ENCODE measurements around the gene TGFBR3. TPM values are rescaled to one million over a fixed set of nuclear protein-coding genes. Genes with fewer than 3 reads are reported as not detected.

Gene TGFBR3
- total RNA-seq, 1 experiment from 2014 or later = 2.4 TPM

GRCh38 chr1:91790392-91790791 lies 95.6 kb downstream of the TGFBR3 start:
- Histone ChIP-seq H2AFZ (ENCODE audit: low read length) (no peak overlapping the region), H2AK5ac (ENCODE audit: insufficient read length, low read length) (no peak overlapping the region), H3K18ac (ENCODE audit: insufficient read length, low read depth, low read length) (no peak overlapping the region), H3K9me3 (ENCODE audit: control insufficient read depth, low read depth, low read length) (no peaks in the 10 kb centered on the region), H3K14ac (ENCODE audit: insufficient read depth, low read length) (no peak overlapping the region), H4K5ac (ENCODE audit: insufficient read length, low read depth, low read length) (no peak overlapping the region), H3K79me1 (ENCODE audit: insufficient read depth, low read depth, low read length, poor library complexity, severe bottlenecking) (no peaks in the 10 kb centered on the region), H4K91ac (ENCODE audit: insufficient read length, low read depth, low read length) (no peak overlapping the region), H2BK5ac (ENCODE audit: insufficient read length, low read length) (no peak overlapping the region), H4K8ac (replicated peaks; ENCODE audit: insufficient read length, low read depth, low read length) (no peak overlapping the region), H3K27ac (ENCODE audit: insufficient read length, low read depth, low read length) (no peak overlapping the region), H4K20me1 (ENCODE audit: control insufficient read depth, insufficient read depth, insufficient read length) (no peaks in the 10 kb centered on the region), H2BK120ac (ENCODE audit: low read depth, low read length, poor library complexity, severe bottlenecking) (no peak overlapping the region), H3K23ac (ENCODE audit: insufficient read length, low read depth, low read length) (no peak overlapping the region), H3K27me3 (ENCODE audit: insufficient read depth, low read length) (no peaks in the 10 kb centered on the region), H3K56ac (ENCODE audit: insufficient read length, low read depth, low read length) (no peak overlapping the region), H3T11ph (ENCODE audit: low read length) (no peak overlapping the region), H2BK12ac (ENCODE audit: insufficient read length, low read depth, low read length) (no peak overlapping the region), H3K4me2 (ENCODE audit: insufficient read depth, insufficient read length, low read length) (no peak overlapping the region), H3K9ac (ENCODE audit: extremely low read depth, insufficient read length, low read length) (no peak overlapping the region), H3K4me1 (ENCODE audit: insufficient read depth, low read length) (peaks cover 5% of the 10 kb centered on the region; the same call in 1 of the 2 replicates), H2BK20ac (ENCODE audit: low read depth, low read length, poor library complexity, severe bottlenecking) (no peak overlapping the region), H3K23me2 (ENCODE audit: insufficient read length, low read depth, low read length, poor library complexity, severe bottlenecking) (no peaks in the 10 kb centered on the region), H2BK15ac (ENCODE audit: low read depth, low read length) (no peak overlapping the region), H3K4ac (ENCODE audit: low read depth, low read length) (no peak overlapping the region), H3K79me2 (ENCODE audit: insufficient read depth, low read length) (no peaks in the 10 kb centered on the region)
- no peaks in the 10 kb centered on the region; the same call in 1 of the 2 replicates for H3K27me3 Mint-ChIP-seq (ENCODE audit: low read depth)
- no peak overlapping the region; a peak in 1 of 7 replicates for H3K27ac Mint-ChIP-seq
- no CpG with 5 or more reads among the region's 1 CpG for WGBS (ENCODE audit: extremely low coverage, insufficient read length, low lambda C conversion rate)
- DNase-seq = no peak
- peaks cover 35 to 41% of the 10 kb centered on the region in 2 experiments for H3K4me1 Mint-ChIP-seq
- peaks cover 0 to 4% of the 10 kb centered on the region in 2 experiments; a peak in 2 of 5 replicates for H3K9me3 Mint-ChIP-seq
- peaks cover 1 to 9% (median 6%) of the 10 kb centered on the region in 3 experiments; a peak in 4 of 7 replicates for H3K36me3 Mint-ChIP-seq (ENCODE audit: insufficient read depth in 1 of 3, low read depth in 3 of 3)
- H3K4me3 Mint-ChIP-seq = no peak overlapping the region
- TF ChIP-seq, protein P1, sequence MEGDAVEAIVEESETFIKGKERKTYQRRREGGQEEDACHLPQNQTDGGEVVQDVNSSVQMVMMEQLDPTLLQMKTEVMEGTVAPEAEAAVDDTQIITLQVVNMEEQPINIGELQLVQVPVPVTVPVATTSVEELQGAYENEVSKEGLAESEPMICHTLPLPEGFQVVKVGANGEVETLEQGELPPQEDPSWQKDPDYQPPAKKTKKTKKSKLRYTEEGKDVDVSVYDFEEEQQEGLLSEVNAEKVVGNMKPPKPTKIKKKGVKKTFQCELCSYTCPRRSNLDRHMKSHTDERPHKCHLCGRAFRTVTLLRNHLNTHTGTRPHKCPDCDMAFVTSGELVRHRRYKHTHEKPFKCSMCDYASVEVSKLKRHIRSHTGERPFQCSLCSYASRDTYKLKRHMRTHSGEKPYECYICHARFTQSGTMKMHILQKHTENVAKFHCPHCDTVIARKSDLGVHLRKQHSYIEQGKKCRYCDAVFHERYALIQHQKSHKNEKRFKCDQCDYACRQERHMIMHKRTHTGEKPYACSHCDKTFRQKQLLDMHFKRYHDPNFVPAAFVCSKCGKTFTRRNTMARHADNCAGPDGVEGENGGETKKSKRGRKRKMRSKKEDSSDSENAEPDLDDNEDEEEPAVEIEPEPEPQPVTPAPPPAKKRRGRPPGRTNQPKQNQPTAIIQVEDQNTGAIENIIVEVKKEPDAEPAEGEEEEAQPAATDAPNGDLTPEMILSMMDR (conservative IDR thresholded peaks at IDR 0.05) = no peak
